ENCODE data around the gene LAMTOR4.

DNA sequence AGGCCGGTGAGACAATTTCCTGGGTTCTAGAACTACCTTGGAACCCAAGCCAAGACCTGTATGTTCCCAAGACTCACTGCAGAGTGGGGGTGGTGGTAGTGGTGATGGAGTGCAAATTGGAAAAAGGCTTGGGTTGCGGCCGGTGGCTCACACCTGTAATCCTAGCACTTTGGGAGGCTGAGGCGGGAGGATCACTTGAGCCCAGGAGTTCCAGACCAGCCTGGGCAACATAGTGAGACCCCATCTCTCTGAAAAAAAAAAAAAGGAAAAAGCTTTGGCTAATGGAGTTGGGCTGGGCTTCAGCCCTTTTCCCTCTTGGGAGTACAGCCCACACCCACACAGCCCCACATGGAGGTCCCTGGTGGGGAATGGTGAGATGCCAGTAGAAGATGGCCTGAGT, 43.2 kb upstream of the LAMTOR4 start:
- TF ChIP-seq, protein P1, sequence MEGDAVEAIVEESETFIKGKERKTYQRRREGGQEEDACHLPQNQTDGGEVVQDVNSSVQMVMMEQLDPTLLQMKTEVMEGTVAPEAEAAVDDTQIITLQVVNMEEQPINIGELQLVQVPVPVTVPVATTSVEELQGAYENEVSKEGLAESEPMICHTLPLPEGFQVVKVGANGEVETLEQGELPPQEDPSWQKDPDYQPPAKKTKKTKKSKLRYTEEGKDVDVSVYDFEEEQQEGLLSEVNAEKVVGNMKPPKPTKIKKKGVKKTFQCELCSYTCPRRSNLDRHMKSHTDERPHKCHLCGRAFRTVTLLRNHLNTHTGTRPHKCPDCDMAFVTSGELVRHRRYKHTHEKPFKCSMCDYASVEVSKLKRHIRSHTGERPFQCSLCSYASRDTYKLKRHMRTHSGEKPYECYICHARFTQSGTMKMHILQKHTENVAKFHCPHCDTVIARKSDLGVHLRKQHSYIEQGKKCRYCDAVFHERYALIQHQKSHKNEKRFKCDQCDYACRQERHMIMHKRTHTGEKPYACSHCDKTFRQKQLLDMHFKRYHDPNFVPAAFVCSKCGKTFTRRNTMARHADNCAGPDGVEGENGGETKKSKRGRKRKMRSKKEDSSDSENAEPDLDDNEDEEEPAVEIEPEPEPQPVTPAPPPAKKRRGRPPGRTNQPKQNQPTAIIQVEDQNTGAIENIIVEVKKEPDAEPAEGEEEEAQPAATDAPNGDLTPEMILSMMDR (conservative IDR thresholded peaks at IDR 0.05; ENCODE audit: low read depth, low read length), result no peak
- TF ChIP-seq EZH2 (IDR thresholded peaks at IDR 0.05; ENCODE audit: low read length, unreplicated experiment) (no peak), EZH2phosphoT487 (IDR thresholded peaks at IDR 0.05; ENCODE audit: borderline replicate concordance, low read length) (no peak)
